ENCODE data around the gene TXNIP.

TXNIP gene

GRCh38 chr1:146021622-146022402, 25.4 kb upstream of the TXNIP start, which contains the start of gene HJV:
Gene HJV (minus strand): TSS chr1:146021735. CDS start chr1:146020231, 1,504 bp downstream.
- DNase-seq (ENCODE audit: insufficient read length) = no peak
- TF ChIP-seq POLR2AphosphoS5 (IDR thresholded peaks at IDR 0.05; ENCODE audit: low read depth, low read length) = no peak
- TF ChIP-seq POLR2A (IDR thresholded peaks at IDR 0.05; ENCODE audit: low read depth, low read length) = no peak
- no peak for TF ChIP-seq TAF1 (IDR thresholded peaks at IDR 0.05; ENCODE audit: borderline replicate concordance, low read depth, low read length)
- FAIRE-seq = no peak

GRCh38 chr1:146021050-146021445, 24.7 kb upstream of the TXNIP start:
- no peak for FAIRE-seq
- DNase-seq (ENCODE audit: insufficient read length) = no peak

GRCh38 chr1:146020058-146021049, 24.0 kb upstream of the TXNIP start:
- DNase-seq (ENCODE audit: insufficient read length) (no peak), FAIRE-seq (no peak)
- no peak for TF ChIP-seq TAF1 (IDR thresholded peaks at IDR 0.05; ENCODE audit: borderline replicate concordance, low read depth, low read length)
- TF ChIP-seq POLR2A (IDR thresholded peaks at IDR 0.05; ENCODE audit: low read depth, low read length) = no peak
- TF ChIP-seq POLR2AphosphoS5 (IDR thresholded peaks at IDR 0.05; ENCODE audit: low read depth, low read length) = no peak

More at GRCh38 chr1:146021050-146021445, 24.7 kb upstream of the TXNIP start:
- no peak for TF ChIP-seq POLR2A (IDR thresholded peaks at IDR 0.05; ENCODE audit: low read depth, low read length)

GRCh38 chr1:146019231-146020057, 23.1 kb upstream of the TXNIP start:
- TF ChIP-seq POLR2A (IDR thresholded peaks at IDR 0.05; ENCODE audit: low read depth, low read length) (no peak), POLR2AphosphoS5 (IDR thresholded peaks at IDR 0.05; ENCODE audit: low read depth, low read length) (no peak), TAF1 (IDR thresholded peaks at IDR 0.05; ENCODE audit: borderline replicate concordance, low read depth, low read length) (no peak)
- no peak for DNase-seq (ENCODE audit: insufficient read length)
- no peak for FAIRE-seq

GRCh38 chr1:146016891-146017290, 20.5 kb upstream of the TXNIP start:
- no peak for FAIRE-seq
- DNase-seq (ENCODE audit: insufficient read length) = no peak
- TF ChIP-seq POLR2AphosphoS5 (IDR thresholded peaks at IDR 0.05; ENCODE audit: low read depth, low read length) (no peak), TAF1 (IDR thresholded peaks at IDR 0.05; ENCODE audit: borderline replicate concordance, low read depth, low read length) (no peak), POLR2A (IDR thresholded peaks at IDR 0.05; ENCODE audit: low read depth, low read length) (no peak)

GRCh38 chr1:146013559-146013922, 17.2 kb upstream of the TXNIP start:
- TF ChIP-seq POLR2AphosphoS5 (IDR thresholded peaks at IDR 0.05; ENCODE audit: low read depth, low read length) = no peak
- TF ChIP-seq POLR2A (IDR thresholded peaks at IDR 0.05; ENCODE audit: low read depth, low read length) = no peak
- no peak for TF ChIP-seq TAF1 (IDR thresholded peaks at IDR 0.05; ENCODE audit: borderline replicate concordance, low read depth, low read length)
- FAIRE-seq = no peak

GRCh38 chr1:146012703-146013558, 16.6 kb upstream of the TXNIP start:
- peak; percentile 70 for FAIRE-seq
- no peak for DNase-seq (ENCODE audit: insufficient read length)
- no peak for TF ChIP-seq TAF1 (IDR thresholded peaks at IDR 0.05; ENCODE audit: borderline replicate concordance, low read depth, low read length)
- TF ChIP-seq POLR2A (IDR thresholded peaks at IDR 0.05; ENCODE audit: low read depth, low read length) = no peak
- TF ChIP-seq POLR2AphosphoS5 (IDR thresholded peaks at IDR 0.05; ENCODE audit: low read depth, low read length) = no peak

More at GRCh38 chr1:146013559-146013922, 17.2 kb upstream of the TXNIP start:
- DNase-seq (ENCODE audit: insufficient read length) = no peak

- FAIRE-seq (no peak), DNase-seq (ENCODE audit: insufficient read length) (no peak)
- no peak for TF ChIP-seq TAF1 (IDR thresholded peaks at IDR 0.05; ENCODE audit: borderline replicate concordance, low read depth, low read length)
- TF ChIP-seq POLR2A (IDR thresholded peaks at IDR 0.05; ENCODE audit: low read depth, low read length) = no peak
- TF ChIP-seq POLR2AphosphoS5 (IDR thresholded peaks at IDR 0.05; ENCODE audit: low read depth, low read length) = no peak
Observed at GRCh38 chr1:146010126-146010738, 13.9 kb upstream of the TXNIP start.

- FAIRE-seq (no peak), DNase-seq (ENCODE audit: insufficient read length) (no peak)
- TF ChIP-seq TAF1 (IDR thresholded peaks at IDR 0.05; ENCODE audit: borderline replicate concordance, low read depth, low read length) (no peak), POLR2AphosphoS5 (IDR thresholded peaks at IDR 0.05; ENCODE audit: low read depth, low read length) (no peak), POLR2A (IDR thresholded peaks at IDR 0.05; ENCODE audit: low read depth, low read length) (no peak)
Observed at GRCh38 chr1:146007489-146008133, 11.2 kb upstream of the TXNIP start.
